Astrocyte (in vitro differentiated cells and primary cell): ENCODE measurements around the gene NR6A1. TPM values are rescaled to one million over a fixed set of nuclear protein-coding genes. Genes with fewer than 3 reads are reported as not detected.
"Not testable (repeated sequence)": the region's sequence is repeated elsewhere in the genome, so short reads cannot be mapped to it uniquely, and the experiment has no call there.

Experiments
- DNase-seq: peaks from one replicate; pipeline ENCODE4 v3.0.0-alpha.2; 2010; ENCODE audit warnings: low read depth
- FAIRE-seq: peaks from 2 replicates; lab custom pipeline; 2011; peaks lifted over from hg19 to GRCh38; lab: Jason Lieb, UNC
- H2AFZ ChIP-seq: 2 replicates; pipeline ENCODE4 v1.6.0; 2012; ENCODE audit warnings: low read depth, low read length, inconsistent platforms
- H3K27ac ChIP-seq: 2 replicates; pipeline ENCODE4 v1.5.1; 2011; ENCODE audit warnings: low read depth, low read length, inconsistent platforms
- H3K27me3 ChIP-seq: 2 replicates; pipeline ENCODE4 v1.6.0; 2011; ENCODE audit warnings: low read length, inconsistent platforms; ENCODE audit not compliant: insufficient read depth
- H3K36me3 ChIP-seq: 2 replicates; pipeline ENCODE4 v1.5.1; 2011; ENCODE audit warnings: low read length, inconsistent platforms; ENCODE audit not compliant: insufficient read depth
- H3K4me1 ChIP-seq: 2 replicates; pipeline ENCODE4 v1.5.1; 2011; ENCODE audit warnings: low read length, inconsistent platforms; ENCODE audit not compliant: insufficient read depth
- H3K4me2 ChIP-seq: 2 replicates; pipeline ENCODE4 v1.6.0; 2012; ENCODE audit warnings: low read length, inconsistent platforms
- H3K4me3 ChIP-seq: 2 replicates; pipeline ENCODE4 v1.5.1; 2011; ENCODE audit warnings: low read depth, mild to moderate bottlenecking, low read length, inconsistent platforms; ENCODE audit not compliant: insufficient read depth
- H3K79me2 ChIP-seq: 2 replicates; pipeline ENCODE4 v1.6.0; 2012; ENCODE audit warnings: mild to moderate bottlenecking, low read length, inconsistent platforms; ENCODE audit not compliant: insufficient read depth
- H3K9ac ChIP-seq: 2 replicates; pipeline ENCODE4 v1.6.0; 2012; ENCODE audit warnings: mild to moderate bottlenecking, low read length, inconsistent platforms
- H3K9me3 ChIP-seq: 2 replicates; pipeline ENCODE4 v1.5.1; 2012; ENCODE audit warnings: low read depth, mild to moderate bottlenecking, low read length, inconsistent platforms; ENCODE audit not compliant: insufficient read depth
- H4K20me1 ChIP-seq: 2 replicates; pipeline ENCODE4 v1.6.0; 2012; ENCODE audit warnings: low read length, inconsistent platforms; ENCODE audit not compliant: insufficient read depth
- H3K27ac Mint-ChIP-seq: one replicate; pipeline ENCODE4 v1.8.0; 2021; ENCODE audit warnings: mild to moderate bottlenecking, mixed read lengths; ENCODE audit not compliant: unreplicated experiment
- H3K27me3 Mint-ChIP-seq: one replicate; pipeline ENCODE4 v1.8.0; 2021; ENCODE audit warnings: low read depth, mixed read lengths; ENCODE audit not compliant: unreplicated experiment
- H3K36me3 Mint-ChIP-seq: one replicate; pipeline ENCODE4 v1.8.0; 2021; ENCODE audit warnings: low read depth, mixed read lengths; ENCODE audit not compliant: unreplicated experiment
- H3K4me1 Mint-ChIP-seq: one replicate; pipeline ENCODE4 v1.8.0; 2021; ENCODE audit warnings: low read depth, mixed read lengths; ENCODE audit not compliant: unreplicated experiment
- H3K4me3 Mint-ChIP-seq: one replicate; pipeline ENCODE4 v1.8.0; 2021; ENCODE audit warnings: mild to moderate bottlenecking, moderate library complexity, mixed read lengths; ENCODE audit not compliant: unreplicated experiment
- H3K9me3 Mint-ChIP-seq: one replicate; pipeline ENCODE4 v1.8.0; 2021; ENCODE audit warnings: mild to moderate bottlenecking, mixed read lengths; ENCODE audit not compliant: unreplicated experiment
- CTCF ChIP-seq: IDR thresholded peaks from 2 replicates; pipeline ENCODE4 v1.5.1; 2011; ENCODE audit warnings: low read depth, mild to moderate bottlenecking, inconsistent platforms, low read length, moderate library complexity; ENCODE audit not compliant: insufficient read depth
- EZH2 ChIP-seq: IDR thresholded peaks from 2 replicates; pipeline ENCODE4 v1.6.1; 2012; ENCODE audit warnings: mild to moderate bottlenecking, low read length, inconsistent platforms; ENCODE audit not compliant: insufficient read depth
- total RNA-seq: library from RNA; stranded (reverse); gene quantifications from 2 replicates; pipeline ENCODE4 v1.2.1, GENCODE V29; 2021

NR6A1 gene
- total RNA-seq, 1 donor from 2014 or later = 20.8 TPM

GRCh38 chr9:124741149-124741548 lies 30.0 kb downstream of the NR6A1 start:
- Histone ChIP-seq H4K20me1 (no peaks in the 10 kb centered on the region), H3K9ac (no peak overlapping the region), H3K4me1 (peaks cover 7% of the 10 kb centered on the region), H3K79me2 (no peaks in the 10 kb centered on the region), H3K36me3 (no peaks in the 10 kb centered on the region), H3K4me3 (no peak overlapping the region), H3K9me3 (no peaks in the 10 kb centered on the region), H3K27me3 (no peaks in the 10 kb centered on the region), H3K27ac (no peak overlapping the region), H3K4me2 (no peak overlapping the region), H2AFZ (no peak overlapping the region)
- DNase-seq (no peak), FAIRE-seq (no peak)
- Mint-ChIP-seq H3K9me3 (peaks cover 2% of the 10 kb centered on the region), H3K36me3 (peaks cover 7% of the 10 kb centered on the region), H3K27ac (no peak overlapping the region), H3K4me3 (no peak overlapping the region), H3K4me1 (peaks cover 26% of the 10 kb centered on the region), H3K27me3 (no peaks in the 10 kb centered on the region)
- TF ChIP-seq EZH2 (no peak), CTCF (no peak)

GRCh38 chr9:124739360-124739759 lies 31.8 kb downstream of the NR6A1 start:
- Mint-ChIP-seq H3K27ac (no peak overlapping the region), H3K4me3 (no peak overlapping the region), H3K27me3 (no peaks in the 10 kb centered on the region), H3K4me1 (peaks cover 35% of the 10 kb centered on the region), H3K9me3 (peaks cover 2% of the 10 kb centered on the region), H3K36me3 (peaks cover 7% of the 10 kb centered on the region)
- Histone ChIP-seq H3K4me3 (no peak overlapping the region), H4K20me1 (no peaks in the 10 kb centered on the region), H3K27me3 (no peaks in the 10 kb centered on the region), H3K79me2 (no peaks in the 10 kb centered on the region), H3K27ac (no peak overlapping the region), H3K4me1 (peaks cover 17% of the 10 kb centered on the region), H3K9ac (no peak overlapping the region), H3K4me2 (no peak overlapping the region), H2AFZ (no peak overlapping the region), H3K9me3 (no peaks in the 10 kb centered on the region), H3K36me3 (no peaks in the 10 kb centered on the region)
- TF ChIP-seq CTCF (no peak), EZH2 (no peak)
- FAIRE-seq (no peak), DNase-seq (no peak)

GRCh38 chr9:124738075-124738474 lies 33.0 kb downstream of the NR6A1 start:
- not testable (repeated sequence) for H3K9ac ChIP-seq, H3K9me3 Mint-ChIP-seq, H3K27ac ChIP-seq, H2AFZ ChIP-seq, H3K4me2 ChIP-seq, H3K27me3 ChIP-seq, H3K9me3 ChIP-seq, DNase-seq, H3K27me3 Mint-ChIP-seq, H3K4me1 ChIP-seq, H3K4me3 Mint-ChIP-seq, H3K36me3 Mint-ChIP-seq, H3K36me3 ChIP-seq, H3K27ac Mint-ChIP-seq, H4K20me1 ChIP-seq, H3K4me3 ChIP-seq, FAIRE-seq, H3K79me2 ChIP-seq
- H3K4me1 Mint-ChIP-seq = peaks cover 34% of the 10 kb centered on the region
